ENCODE measurements around the gene MYO5B.

Gene MYO5B

DNA sequence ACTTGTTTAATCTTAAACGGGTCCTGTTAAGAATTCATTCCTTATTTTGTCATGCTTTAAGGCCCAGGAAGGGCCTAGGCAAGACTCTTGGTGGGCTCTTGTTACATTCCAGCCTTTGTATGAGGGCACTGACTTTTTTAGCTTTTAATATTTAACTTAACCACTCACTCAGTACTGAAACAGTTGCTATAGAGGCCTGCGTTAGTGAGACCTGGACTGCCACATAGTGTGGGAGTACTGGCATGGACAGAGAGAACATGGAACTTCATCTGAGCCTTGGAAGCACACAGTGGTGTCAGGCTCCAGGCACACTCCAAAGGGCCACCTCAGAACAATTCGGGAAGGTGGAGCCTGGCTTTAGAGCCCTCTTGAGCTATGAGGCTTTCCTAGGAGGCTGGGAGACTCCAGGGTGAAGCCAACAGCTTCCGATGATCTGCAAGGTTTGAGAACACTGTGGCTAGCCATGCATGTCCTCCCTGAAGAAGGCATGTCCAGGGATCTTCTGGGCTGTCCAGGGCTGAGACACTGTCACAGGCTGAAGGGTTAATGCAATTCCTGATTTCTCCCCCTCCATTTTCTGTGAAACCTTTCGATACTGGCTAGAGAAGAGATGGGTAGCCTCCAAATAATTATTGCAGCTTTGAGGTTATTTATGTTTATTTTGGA lies 226.2 kb downstream of the MYO5B start:
- TF ChIP-seq, protein P1, sequence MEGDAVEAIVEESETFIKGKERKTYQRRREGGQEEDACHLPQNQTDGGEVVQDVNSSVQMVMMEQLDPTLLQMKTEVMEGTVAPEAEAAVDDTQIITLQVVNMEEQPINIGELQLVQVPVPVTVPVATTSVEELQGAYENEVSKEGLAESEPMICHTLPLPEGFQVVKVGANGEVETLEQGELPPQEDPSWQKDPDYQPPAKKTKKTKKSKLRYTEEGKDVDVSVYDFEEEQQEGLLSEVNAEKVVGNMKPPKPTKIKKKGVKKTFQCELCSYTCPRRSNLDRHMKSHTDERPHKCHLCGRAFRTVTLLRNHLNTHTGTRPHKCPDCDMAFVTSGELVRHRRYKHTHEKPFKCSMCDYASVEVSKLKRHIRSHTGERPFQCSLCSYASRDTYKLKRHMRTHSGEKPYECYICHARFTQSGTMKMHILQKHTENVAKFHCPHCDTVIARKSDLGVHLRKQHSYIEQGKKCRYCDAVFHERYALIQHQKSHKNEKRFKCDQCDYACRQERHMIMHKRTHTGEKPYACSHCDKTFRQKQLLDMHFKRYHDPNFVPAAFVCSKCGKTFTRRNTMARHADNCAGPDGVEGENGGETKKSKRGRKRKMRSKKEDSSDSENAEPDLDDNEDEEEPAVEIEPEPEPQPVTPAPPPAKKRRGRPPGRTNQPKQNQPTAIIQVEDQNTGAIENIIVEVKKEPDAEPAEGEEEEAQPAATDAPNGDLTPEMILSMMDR (IDR thresholded peaks at IDR 0.05): no peak

DNA sequence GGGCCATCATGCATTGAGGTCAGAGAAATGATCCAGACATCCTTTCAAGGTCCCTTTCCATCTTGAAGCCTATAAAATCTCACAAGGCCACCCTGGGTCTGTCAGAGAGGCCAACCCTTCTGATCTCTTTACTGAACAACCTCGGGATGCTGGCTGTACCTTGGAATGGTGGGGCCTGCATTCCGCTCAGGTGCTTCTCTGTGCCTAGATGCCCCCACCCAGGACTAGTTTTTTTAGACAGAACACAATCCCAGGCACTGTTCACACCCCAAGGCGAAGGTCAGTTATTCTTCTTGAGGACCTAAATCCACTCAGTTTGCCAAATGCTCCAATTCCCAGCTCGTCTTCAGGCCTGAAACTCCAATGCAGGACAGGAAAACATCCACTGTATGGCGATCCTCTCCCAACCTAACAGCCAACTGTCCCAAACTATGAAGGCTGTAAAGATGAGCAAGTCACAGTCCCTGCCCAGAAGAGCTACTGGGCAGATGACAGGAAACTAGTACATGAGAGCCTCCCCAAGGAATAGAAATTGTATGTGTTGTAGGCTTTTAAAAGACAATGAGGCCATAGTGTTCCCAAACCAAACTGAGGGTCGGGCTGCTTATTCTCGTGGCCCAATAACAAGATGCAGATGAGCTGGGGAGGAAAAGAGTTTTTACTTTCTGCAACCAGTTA lies 227.2 kb downstream of the MYO5B start:
- TF ChIP-seq, protein P1 (IDR thresholded peaks at IDR 0.05): no peak

DNA sequence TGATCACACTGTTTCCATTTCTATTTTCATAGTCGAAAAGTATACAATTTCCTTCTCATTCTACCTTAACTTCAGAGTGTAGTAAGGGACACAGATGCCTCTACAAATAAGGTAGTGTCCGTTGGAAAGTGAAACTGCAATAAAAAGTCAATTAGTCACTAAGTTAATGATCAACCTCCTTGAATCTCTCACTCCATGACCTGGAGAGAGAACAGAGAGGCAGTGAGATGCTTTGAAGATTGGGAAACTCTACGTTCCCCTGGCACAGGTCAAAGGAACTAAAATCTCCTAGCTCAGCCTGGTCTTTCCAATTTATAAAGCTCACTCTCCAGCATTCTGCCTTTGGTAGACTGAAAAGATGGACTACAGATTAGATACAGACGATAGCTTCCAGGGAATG lies 227.8 kb downstream of the MYO5B start:
- TF ChIP-seq, protein P1 (IDR thresholded peaks at IDR 0.05): no peak

DNA sequence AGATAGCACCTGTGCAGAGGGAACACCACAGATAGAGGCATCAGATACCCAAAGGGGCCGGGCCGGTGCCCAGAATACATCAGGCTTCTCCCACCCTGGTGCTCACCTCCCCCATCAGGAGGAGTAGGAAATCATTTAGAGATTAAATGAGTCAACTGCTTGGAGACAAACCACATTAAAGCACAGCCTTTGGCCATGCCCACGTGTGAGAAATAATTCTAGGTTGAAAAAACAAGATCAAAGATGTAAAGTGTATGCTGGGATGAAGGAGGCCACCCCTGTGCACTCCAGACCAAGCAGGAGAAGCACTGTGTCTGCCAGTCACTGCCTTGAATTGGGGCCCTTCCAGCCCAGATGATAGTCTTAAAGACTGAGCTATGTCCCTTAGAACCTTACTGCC lies 228.9 kb downstream of the MYO5B start:
- TF ChIP-seq, protein P1 (IDR thresholded peaks at IDR 0.05): no peak

DNA sequence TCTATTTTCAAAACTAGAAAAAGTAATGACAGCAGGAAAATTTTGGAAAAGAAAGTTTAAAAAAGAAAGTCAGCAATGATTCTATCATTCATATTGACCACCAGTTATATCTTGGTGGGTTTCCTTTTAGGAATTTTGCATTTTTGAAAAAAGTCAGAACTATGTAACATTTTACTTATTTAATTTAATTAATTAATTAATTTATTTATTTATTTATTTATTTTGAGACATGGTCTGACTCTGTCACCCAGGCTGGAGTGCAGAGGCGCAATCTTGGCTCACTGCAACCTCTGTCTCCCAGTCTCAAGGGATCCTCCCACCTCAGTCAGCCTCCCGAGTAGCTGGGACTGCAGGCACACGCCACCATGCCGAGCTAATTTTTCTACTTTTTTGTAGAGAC lies 231.7 kb downstream of the MYO5B start:
- TF ChIP-seq, protein P1 (IDR thresholded peaks at IDR 0.05): no peak

DNA sequence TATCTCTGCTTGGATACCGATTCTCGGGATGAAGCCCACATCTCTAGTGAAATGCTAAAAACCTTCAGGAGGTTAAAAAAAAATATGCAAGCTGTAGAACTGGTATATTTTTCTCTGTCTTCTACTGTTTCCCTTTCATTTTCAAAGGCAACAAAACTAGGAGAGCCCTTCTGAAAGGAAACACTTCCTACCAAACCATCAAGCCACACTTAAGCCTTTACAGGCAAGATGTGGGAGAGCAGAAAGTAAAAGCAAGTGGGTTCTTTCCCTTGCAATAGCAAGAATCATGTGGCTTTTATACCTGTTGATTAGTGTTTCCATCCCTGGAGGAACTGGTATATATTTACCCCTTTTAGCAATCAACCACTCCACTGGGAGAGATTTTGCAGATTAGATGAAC lies 233.7 kb downstream of the MYO5B start:
- TF ChIP-seq, protein P1 (IDR thresholded peaks at IDR 0.05): no peak

DNA sequence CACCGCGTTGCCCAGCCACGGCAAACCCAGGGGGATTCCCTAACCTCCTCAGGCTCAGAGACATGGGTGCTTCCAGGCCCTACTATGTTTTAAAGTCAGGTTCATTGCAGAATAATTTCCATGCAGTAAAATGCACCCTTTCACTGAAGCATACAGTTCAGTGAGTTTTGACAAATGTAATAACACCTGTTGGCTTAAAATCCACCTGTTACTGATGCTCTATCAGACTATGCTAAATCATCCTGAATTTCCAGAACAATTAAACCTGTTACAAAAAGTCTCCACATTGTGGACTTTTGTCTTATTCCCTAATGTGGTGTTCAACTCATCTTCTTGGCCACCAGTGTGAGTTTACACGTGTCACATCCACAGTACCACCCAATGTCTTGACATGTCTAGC lies 234.6 kb downstream of the MYO5B start:
- TF ChIP-seq, protein P1 (IDR thresholded peaks at IDR 0.05): no peak

All from LNCAP (cell line).